Tibial artery (tissue), 4 donors: ENCODE measurements around the gene THRB.
A peak's percentile ranks its signal among the peaks of the same experiment; 100 is the strongest.

Experiments
- DNase-seq, 2 donors: peaks; one replicate each; pipeline ENCODE4 v3.0.0-alpha.2; 2019
- H3K27ac ChIP-seq, 2 donors: fragments of 200-600 bp; sonication (generic) in 1 of 2; 1 replicate in 1 of 2; 2 replicates in 1 of 2; pipeline ENCODE4 v1.5.1; 2018 to 2019; ENCODE audit warnings: mild to moderate bottlenecking in 1 of 2
- H3K27me3 ChIP-seq, 2 donors: fragments of 200-600 bp; sonication (generic) in 1 of 2; one replicate each; pipeline versions ENCODE4 v1.5.1 to v1.6.0; 2016 to 2019
- H3K36me3 ChIP-seq, 3 donors: fragments of 200-600 bp; sonication (generic) in 2 of 3; one replicate each; pipeline ENCODE4 v1.5.1; 2016 to 2019; ENCODE audit warnings: mild to moderate bottlenecking in 2 of 3
- H3K4me1 ChIP-seq, 4 donors: fragments of 200-600 bp; sonication (generic) in 2 of 4; 1 replicate in 3 of 4; 2 replicates in 1 of 4; pipeline ENCODE4 v1.5.1; 2016 to 2019
- H3K4me3 ChIP-seq, 2 donors: fragments of 200-600 bp; sonication (generic) in 1 of 2; 1 replicate in 1 of 2; 2 replicates in 1 of 2; pipeline ENCODE4 v1.5.1; 2018 to 2019; ENCODE audit warnings: mild to moderate bottlenecking in 2 of 2
- H3K9me3 ChIP-seq, 3 donors: fragments of 200-600 bp; sonication (generic) in 1 of 3; one replicate each; pipeline ENCODE4 v1.5.1; 2016 to 2019
- CTCF ChIP-seq, 2 experiments: fragments of 200-600 bp in 1 of 2; fragments of 450-650 bp in 1 of 2; IDR thresholded peaks; one replicate each; pipeline ENCODE4 v1.5.1; 2017 to 2019; ENCODE audit warnings: antibody characterized with exemption in 2 of 2, mild to moderate bottlenecking in 1 of 2, moderate library complexity in 1 of 2
- intact Hi-C: fragments of 100-400 bp; cut with DNase I; formaldehyde crosslinking; loops from one replicate; pipeline ENCODE4 v1.15.0; 2023; ENCODE audit warnings: low total_unique reads

The THRB gene

GRCh38 chr3:24271228-24271627 lies 223.4 kb downstream of the THRB start:
- Histone ChIP-seq H3K9me3 (no peaks in the 10 kb centered on the region), H3K27ac (peak overlapping the region; percentile 0 to 47), H3K27me3 (no peaks in the 10 kb centered on the region), H3K4me1 (peaks cover 0 to 56% (median 13%) of the 10 kb centered on the region in 4 donors), H3K4me3 (no peak overlapping the region), H3K36me3 (no peaks in the 10 kb centered on the region)
- no peak for TF ChIP-seq CTCF (IDR thresholded peaks at IDR 0.05)
- intact Hi-C loops, result loop anchor here (10.0 kb wide), 1 partner anchor 224 kb away; the partner anchor contains the start of gene THRB
- no peak for DNase-seq

GRCh38 chr3:24270744-24271143 lies 223.9 kb downstream of the THRB start:
- intact Hi-C loops, result loop anchor here (10.0 kb wide), 1 partner anchor 224 kb away; the partner anchor contains the start of gene THRB
- Histone ChIP-seq H3K27ac (peak overlapping the region; percentile 0 to 47), H3K4me3 (no peak overlapping the region), H3K36me3 (no peaks in the 10 kb centered on the region), H3K27me3 (no peaks in the 10 kb centered on the region), H3K4me1 (peaks cover 0 to 56% (median 13%) of the 10 kb centered on the region in 4 donors), H3K9me3 (no peaks in the 10 kb centered on the region)
- no peak for TF ChIP-seq CTCF (IDR thresholded peaks at IDR 0.05)
- no peak for DNase-seq

- H3K36me3 ChIP-seq, result no peaks in the 10 kb centered on the region
- intact Hi-C loops, result loop anchor here (10.0 kb wide), 1 partner anchor 225 kb away; the partner anchor contains the start of gene THRB
- TF ChIP-seq CTCF (IDR thresholded peaks at IDR 0.05), result no peak
- no peaks in the 10 kb centered on the region for H3K27me3 ChIP-seq
- peaks cover 0 to 51% (median 13%) of the 10 kb centered on the region in 4 donors for H3K4me1 ChIP-seq
- DNase-seq, result no peak
- H3K9me3 ChIP-seq, result no peaks in the 10 kb centered on the region
- H3K4me3 ChIP-seq, result no peak overlapping the region
- H3K27ac ChIP-seq, result peak overlapping the region in 1 of 2 donors; percentile 47
Observed at GRCh38 chr3:24270204-24270691, 224.4 kb downstream of the THRB start.

- intact Hi-C loops, result loop anchor here (5.0 kb wide), 1 partner anchor 88 kb away; no protein-coding TSS in a partner anchor
Observed at GRCh38 chr3:24264748-24265158, 229.9 kb downstream of the THRB start.

GRCh38 chr3:24264011-24264410 lies 230.6 kb downstream of the THRB start:
- Histone ChIP-seq H3K9me3 (no peaks in the 10 kb centered on the region), H3K27me3 (no peaks in the 10 kb centered on the region), H3K4me1 (peaks cover 0 to 45% (median 14%) of the 10 kb centered on the region in 4 donors), H3K4me3 (no peak overlapping the region), H3K27ac (no peak overlapping the region), H3K36me3 (no peaks in the 10 kb centered on the region)
- intact Hi-C loops, result loop anchor here (5.0 kb wide), 1 partner anchor 88 kb away; no protein-coding TSS in a partner anchor
- TF ChIP-seq CTCF (IDR thresholded peaks at IDR 0.05), result no peak
- DNase-seq, result no peak

More at GRCh38 chr3:24264748-24265158, 229.9 kb downstream of the THRB start:
- Histone ChIP-seq H3K27ac (no peak overlapping the region), H3K27me3 (no peaks in the 10 kb centered on the region), H3K4me1 (peaks cover 0 to 42% (median 14%) of the 10 kb centered on the region in 4 donors), H3K4me3 (no peak overlapping the region), H3K36me3 (no peaks in the 10 kb centered on the region), H3K9me3 (no peaks in the 10 kb centered on the region)
- TF ChIP-seq CTCF (IDR thresholded peaks at IDR 0.05), result peak; percentile 60 to 62
- DNase-seq, result no peak
